Spinal cord (tissue), 10 donors: ENCODE data around the gene TTBK2. TPM values are rescaled to one million over a fixed set of nuclear protein-coding genes. Genes with fewer than 3 reads are reported as not detected.

Source experiments
- DNase-seq, 6 donors: peaks; one replicate each; pipeline versions ENCODE4 v3.0.0 to v3.0.0-alpha.2; 2013 to 2015; ENCODE audit warnings: low spot score in 6 of 6, low read depth in 4 of 6
- H3K27ac ChIP-seq: one replicate; pipeline ENCODE4 v1.5.1; 2013; ENCODE audit warnings: low read depth, low read length, control low read depth
- H3K27me3 ChIP-seq: one replicate; pipeline ENCODE4 v1.6.1; 2013; ENCODE audit warnings: low read length; ENCODE audit not compliant: control insufficient read depth, insufficient read depth
- H3K36me3 ChIP-seq: one replicate; pipeline ENCODE4 v1.6.1; 2013; ENCODE audit warnings: low read length; ENCODE audit not compliant: control insufficient read depth, insufficient read depth
- H3K4me1 ChIP-seq: one replicate; pipeline ENCODE4 v1.6.1; 2013; ENCODE audit warnings: low read length; ENCODE audit not compliant: control insufficient read depth, insufficient read depth
- H3K4me3 ChIP-seq: one replicate; pipeline ENCODE4 v1.5.1; 2013; ENCODE audit warnings: low read depth, low read length, control low read depth
- H3K9me3 ChIP-seq: one replicate; pipeline ENCODE4 v1.6.1; 2013; ENCODE audit warnings: low read length; ENCODE audit not compliant: control insufficient read depth, insufficient read depth
- WGBS: methylation state at CpG from one replicate; pipeline ENCODE4 v1.1.5; 2013; ENCODE audit warnings: missing lambda C conversion rate; ENCODE audit not compliant: insufficient coverage; 5-methylcytosine and 5-hydroxymethylcytosine counted together
- polyA plus RNA-seq, 2 donors: library from polyadenylated mRNA; unstranded; fragments of 120-200 nt; gene quantifications; one replicate each; pipeline ENCODE4 v1.2.1, GENCODE V29; 2013; ENCODE audit not compliant: insufficient read length in 2 of 2
- total RNA-seq, 2 donors: library from RNA; depleted of rRNA in 1 of 2; stranded (reverse); fragments of 120-200 nt in 1 of 2; fragments of >200 nt in 1 of 2; gene quantifications; one replicate each; pipeline versions ENCODE4 v1.2.3 to v1.2.4, GENCODE V29; 2013 to 2014
- donor health status: healthy.

TTBK2 gene
- total and polyA plus RNA-seq, 4 donors = 22.2 to 64.4 (median 27.4) TPM

DNA sequence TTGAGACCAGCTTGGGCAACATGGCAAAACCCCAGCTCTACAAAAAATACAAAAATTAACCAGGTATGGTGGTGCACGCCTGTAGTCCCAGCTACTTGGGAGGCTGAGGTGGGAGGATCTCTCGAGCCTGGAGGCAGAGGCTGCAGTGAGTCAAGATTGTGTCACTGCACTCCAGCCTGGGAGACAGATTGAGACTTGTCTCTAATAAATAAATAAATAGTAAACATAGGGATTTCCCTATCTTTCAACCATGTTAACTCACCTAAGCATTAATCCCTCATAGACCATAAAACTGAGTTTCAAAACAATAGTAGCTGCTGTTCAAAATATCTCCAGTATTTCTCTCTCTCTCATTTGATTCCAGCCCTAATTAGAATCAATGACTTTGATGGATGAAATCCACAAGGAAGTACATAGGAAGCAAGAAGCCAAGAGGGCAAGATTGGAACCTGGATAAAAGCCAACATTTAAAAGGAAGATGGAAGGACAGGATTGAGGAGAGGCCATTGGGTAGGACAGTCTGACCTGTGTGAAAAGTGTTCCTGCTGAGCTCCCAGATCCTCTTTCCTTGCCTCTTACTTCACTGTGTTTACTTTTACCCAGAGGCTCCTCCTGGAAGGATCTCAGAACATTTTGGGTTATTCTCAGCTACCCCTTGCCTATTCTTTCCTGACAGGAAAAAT is 12.4 kb upstream of the TTBK2 start:
- H3K9me3 ChIP-seq = no peaks in the 10 kb centered on the region
- WGBS = no CpG with 5 or more reads among the region's 2 CpGs
- H3K4me1 ChIP-seq = no peaks in the 10 kb centered on the region
- no peak overlapping the region for H3K4me3 ChIP-seq
- no peaks in the 10 kb centered on the region for H3K27me3 ChIP-seq
- DNase-seq = no peak
- H3K27ac ChIP-seq = no peak overlapping the region
- no peaks in the 10 kb centered on the region for H3K36me3 ChIP-seq

GRCh38 chr15:42931702-42932486 is 11.3 kb upstream of the TTBK2 start:
- Histone ChIP-seq H3K27me3 (no peaks in the 10 kb centered on the region), H3K27ac (no peak overlapping the region), H3K9me3 (no peaks in the 10 kb centered on the region), H3K4me3 (no peak overlapping the region), H3K4me1 (no peaks in the 10 kb centered on the region), H3K36me3 (no peaks in the 10 kb centered on the region)
- no peak for DNase-seq
- 70% methylated on average over 3 of the region's 7 CpGs for WGBS

DNA sequence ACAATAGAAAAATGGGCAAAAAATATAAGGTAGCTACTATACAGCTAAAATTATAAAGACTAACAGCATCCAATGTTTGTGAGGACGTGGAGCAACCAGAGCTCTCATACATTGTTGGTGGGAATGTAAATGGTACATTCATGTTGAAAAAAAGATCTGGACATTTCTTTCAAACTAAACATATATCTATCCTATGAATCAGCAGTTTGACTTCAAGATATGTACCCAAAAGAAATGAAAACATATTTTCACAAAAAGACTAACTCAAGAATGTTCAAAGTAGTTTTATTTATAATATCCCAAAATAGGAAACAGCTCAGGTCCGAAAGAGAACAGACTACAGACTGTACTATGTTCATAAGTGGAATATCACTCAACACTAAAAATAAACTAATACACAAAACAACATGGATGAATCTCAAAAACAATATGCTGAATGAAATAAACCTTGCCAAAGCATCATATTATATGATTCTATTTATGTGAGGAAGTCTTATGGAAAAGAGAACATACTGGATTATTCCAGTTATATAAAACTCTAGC is 8.8 kb upstream of the TTBK2 start:
- Histone ChIP-seq H3K4me3 (no peak overlapping the region), H3K27ac (no peak overlapping the region), H3K27me3 (no peaks in the 10 kb centered on the region), H3K9me3 (no peaks in the 10 kb centered on the region), H3K36me3 (no peaks in the 10 kb centered on the region), H3K4me1 (no peaks in the 10 kb centered on the region)
- DNase-seq = no peak
- no CpG with 5 or more reads among the region's 2 CpGs for WGBS

GRCh38 chr15:42921342-42921731 is 759 bp upstream of the TTBK2 start:
- Histone ChIP-seq H3K9me3 (no peaks in the 10 kb centered on the region), H3K36me3 (no peaks in the 10 kb centered on the region), H3K4me3 (peak overlapping the region; percentile 82), H3K4me1 (peaks cover 6% of the 10 kb centered on the region), H3K27ac (peak overlapping the region; percentile 90), H3K27me3 (no peaks in the 10 kb centered on the region)
- peak in 2 of 6 donors; percentile 38 to 75 for DNase-seq
- 2% methylated on average over 13 of the region's 19 CpGs for WGBS

DNA sequence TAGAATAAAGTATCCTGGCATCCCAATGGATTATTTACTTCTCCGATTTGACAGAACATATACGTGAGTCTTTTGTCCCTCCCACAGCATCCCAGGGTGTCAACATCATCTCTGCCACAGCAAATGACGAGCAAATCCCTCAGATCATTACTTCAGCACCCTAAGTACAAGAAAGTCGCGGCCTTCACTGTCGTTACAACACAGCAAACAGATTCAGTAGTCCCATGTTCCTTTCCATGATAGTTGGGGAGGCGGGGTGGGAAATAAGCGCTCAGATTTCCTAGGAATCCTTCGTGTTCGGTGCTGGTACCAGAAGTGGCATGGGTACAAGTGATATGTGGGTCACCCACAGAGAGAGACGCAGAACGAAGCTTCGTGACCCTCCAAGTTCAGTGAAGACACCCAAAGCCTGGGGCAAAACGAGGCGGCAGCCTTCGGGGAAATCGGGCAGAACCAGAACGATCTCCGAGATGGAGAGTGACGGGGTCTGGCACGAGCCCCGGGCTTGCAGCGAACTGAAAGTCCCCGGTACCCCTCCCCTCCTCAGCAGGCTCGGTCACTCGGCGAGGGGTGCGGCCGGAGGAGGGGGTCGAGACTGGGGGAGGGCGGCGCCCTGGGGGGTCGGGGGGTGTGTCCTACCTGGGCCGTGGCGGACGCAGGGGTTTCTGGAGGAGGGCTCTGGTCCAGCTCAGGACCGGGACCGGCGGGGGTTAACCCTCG is 619 bp downstream of the TTBK2 start:
- peak; percentile 17 to 71 (median 37) for DNase-seq
- WGBS = 0% methylated on average over 23 of the region's 40 CpGs

DNA sequence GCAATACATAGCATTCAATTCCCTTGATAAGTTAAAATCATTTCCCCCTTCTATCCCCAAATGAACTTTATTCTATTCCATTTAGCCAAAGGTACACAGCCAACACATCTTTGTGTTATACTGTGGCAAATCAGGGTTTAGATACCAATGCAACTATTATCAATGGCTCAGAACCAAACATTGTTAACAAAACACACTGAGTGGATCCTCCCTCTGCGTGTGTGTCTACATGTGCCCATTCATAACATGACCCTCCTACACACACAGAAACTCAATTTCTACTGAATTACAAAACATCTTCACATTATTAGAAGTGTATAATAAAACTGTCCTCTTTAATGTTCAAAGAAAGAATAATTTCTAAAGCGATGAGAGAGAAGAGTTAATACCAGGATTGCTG is 1.3 kb downstream of the TTBK2 start:
- Histone ChIP-seq H3K4me3 (peak overlapping the region; percentile 82), H3K27ac (peak overlapping the region; percentile 90)
- no CpG with 5 or more reads among the region's 2 CpGs for WGBS

More for the DNA sequence above, 619 bp downstream of the TTBK2 start:
- Histone ChIP-seq H3K4me1 (peaks cover 6% of the 10 kb centered on the region), H3K27me3 (no peaks in the 10 kb centered on the region), H3K4me3 (peak overlapping the region; percentile 82), H3K27ac (peak overlapping the region; percentile 90), H3K9me3 (no peaks in the 10 kb centered on the region), H3K36me3 (no peaks in the 10 kb centered on the region)

GRCh38 chr15:42918047-42918446 is 2.5 kb downstream of the TTBK2 start:
- no peak overlapping the region for H3K27ac ChIP-seq
- whole genome bisulfite sequencing = no CpG with 5 or more reads among the region's 5 CpGs
- H3K9me3 ChIP-seq = no peaks in the 10 kb centered on the region
- no peak overlapping the region for H3K4me3 ChIP-seq
- H3K27me3 ChIP-seq = no peaks in the 10 kb centered on the region
- DNase-seq = no peak
- H3K36me3 ChIP-seq = no peaks in the 10 kb centered on the region
- H3K4me1 ChIP-seq = peaks cover 6% of the 10 kb centered on the region

More for the DNA sequence above, 1.3 kb downstream of the TTBK2 start:
- peaks cover 6% of the 10 kb centered on the region for H3K4me1 ChIP-seq
- H3K27me3 ChIP-seq = no peaks in the 10 kb centered on the region
- DNase-seq = peak in 2 of 6 donors; percentile 8 to 39
- no peaks in the 10 kb centered on the region for H3K36me3 ChIP-seq
- no peaks in the 10 kb centered on the region for H3K9me3 ChIP-seq

GRCh38 chr15:42915654-42916315 is 4.8 kb downstream of the TTBK2 start:
- no peak overlapping the region for H3K27ac ChIP-seq

More at GRCh38 chr15:42915654-42916315, 4.8 kb downstream of the TTBK2 start:
- Histone ChIP-seq H3K27me3 (no peaks in the 10 kb centered on the region), H3K9me3 (no peaks in the 10 kb centered on the region), H3K36me3 (no peaks in the 10 kb centered on the region), H3K4me1 (no peaks in the 10 kb centered on the region), H3K4me3 (no peak overlapping the region)
- 94% methylated on average over 2 of the region's 3 CpGs for WGBS
- DNase-seq = no peak
